Astrocyte (in vitro differentiated cells and primary cell): ENCODE data around the gene PCDHB3.

Experiments
- EZH2 ChIP-seq: IDR thresholded peaks from 2 replicates; pipeline ENCODE4 v1.6.1; 2012; ENCODE audit warnings: mild to moderate bottlenecking, low read length, inconsistent platforms; ENCODE audit not compliant: insufficient read depth
- TF ChIP-seq, protein P1 (sequence below): IDR thresholded peaks from 2 replicates; pipeline ENCODE4 v1.5.1; 2011; ENCODE audit warnings: low read depth, mild to moderate bottlenecking, inconsistent platforms, low read length, moderate library complexity; ENCODE audit not compliant: insufficient read depth

DNA sequence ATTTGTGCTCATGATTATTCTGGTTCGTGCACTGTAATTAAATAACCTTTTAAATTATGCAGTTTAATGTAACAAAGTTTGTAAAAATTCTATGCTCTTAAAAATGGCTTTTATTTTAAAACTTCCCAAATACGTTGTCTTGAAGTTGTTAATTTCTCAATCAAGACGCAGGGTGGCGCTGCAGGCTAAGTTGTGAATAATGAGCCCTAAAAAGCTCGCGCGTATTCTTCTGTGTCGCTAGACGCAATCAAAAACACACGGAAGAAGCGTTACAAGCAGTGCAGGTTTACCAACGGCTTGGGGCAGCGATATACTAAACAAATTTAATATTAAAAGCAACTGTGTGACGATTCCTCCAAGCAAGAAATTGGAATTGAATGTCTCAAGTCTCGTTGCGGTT is 21.3 kb downstream of the PCDHB3 start, which contains the start of gene PCDHB4:
- TF ChIP-seq, protein P1, sequence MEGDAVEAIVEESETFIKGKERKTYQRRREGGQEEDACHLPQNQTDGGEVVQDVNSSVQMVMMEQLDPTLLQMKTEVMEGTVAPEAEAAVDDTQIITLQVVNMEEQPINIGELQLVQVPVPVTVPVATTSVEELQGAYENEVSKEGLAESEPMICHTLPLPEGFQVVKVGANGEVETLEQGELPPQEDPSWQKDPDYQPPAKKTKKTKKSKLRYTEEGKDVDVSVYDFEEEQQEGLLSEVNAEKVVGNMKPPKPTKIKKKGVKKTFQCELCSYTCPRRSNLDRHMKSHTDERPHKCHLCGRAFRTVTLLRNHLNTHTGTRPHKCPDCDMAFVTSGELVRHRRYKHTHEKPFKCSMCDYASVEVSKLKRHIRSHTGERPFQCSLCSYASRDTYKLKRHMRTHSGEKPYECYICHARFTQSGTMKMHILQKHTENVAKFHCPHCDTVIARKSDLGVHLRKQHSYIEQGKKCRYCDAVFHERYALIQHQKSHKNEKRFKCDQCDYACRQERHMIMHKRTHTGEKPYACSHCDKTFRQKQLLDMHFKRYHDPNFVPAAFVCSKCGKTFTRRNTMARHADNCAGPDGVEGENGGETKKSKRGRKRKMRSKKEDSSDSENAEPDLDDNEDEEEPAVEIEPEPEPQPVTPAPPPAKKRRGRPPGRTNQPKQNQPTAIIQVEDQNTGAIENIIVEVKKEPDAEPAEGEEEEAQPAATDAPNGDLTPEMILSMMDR = no peak
- TF ChIP-seq EZH2 = no peak
